Thoracic aorta (tissue), 2 donors: Measurements from ENCODE around the gene PNPLA2. TPM values are rescaled to one million over a fixed set of nuclear protein-coding genes. Genes with fewer than 3 reads are reported as not detected.

Source experiments
- ATAC-seq: fragments of 150-250 bp; one replicate; pipeline ENCODE4 v1.8.0; 2017; ENCODE audit warnings: low read depth; ENCODE audit not compliant: insufficient number of reproducible peaks, low FRiP score
- DNase-seq: peaks from one replicate; pipeline ENCODE4 v3.0.0-alpha.2; 2020; ENCODE audit warnings: low spot score
- H3K27ac ChIP-seq, 2 donors: fragments of 200-600 bp; sonication (generic); 1 replicate in 1 of 2; 2 replicates in 1 of 2; pipeline ENCODE4 v1.5.1; 2016; ENCODE audit warnings: mild to moderate bottlenecking in 2 of 2, moderate library complexity in 2 of 2
- H3K27me3 ChIP-seq: fragments of 200-600 bp; sonication (generic); replicated peaks from 2 replicates; pipeline ENCODE4 v1.6.0; 2016; ENCODE audit warnings: mild to moderate bottlenecking; ENCODE audit not compliant: insufficient read depth
- H3K36me3 ChIP-seq: fragments of 200-600 bp; sonication (generic); one replicate; pipeline ENCODE4 v1.5.1; 2016
- H3K4me1 ChIP-seq, 2 donors: fragments of 200-600 bp; sonication (generic); 1 replicate in 1 of 2; 2 replicates in 1 of 2; pipeline versions ENCODE4 v1.5.1 to v1.6.0; 2016; ENCODE audit warnings: low read depth in 2 of 2, mild to moderate bottlenecking in 1 of 2; ENCODE audit not compliant: control insufficient read depth in 1 of 2
- H3K4me3 ChIP-seq: fragments of 200-600 bp; sonication (generic); 2 replicates; pipeline ENCODE4 v1.5.1; 2016; ENCODE audit warnings: mild to moderate bottlenecking
- H3K9me3 ChIP-seq: fragments of 200-600 bp; sonication (generic); 2 replicates; pipeline ENCODE4 v1.5.1; 2016
- total RNA-seq, 2 donors: library from RNA; depleted of rRNA; stranded (reverse); fragments of >200 nt; gene quantifications; one replicate each; pipeline versions ENCODE4 v1.1.0 to v1.2.3, GENCODE V29; 2016
- TF ChIP-seq, protein P1 (sequence below): fragments of 200-600 bp; sonication (generic); IDR thresholded peaks from one replicate; pipeline ENCODE4 v1.5.1; 2019; ENCODE audit warnings: antibody characterized with exemption

PNPLA2 gene
- total RNA-seq, 2 donors from 2014 or later: 105 to 115 TPM

DNA sequence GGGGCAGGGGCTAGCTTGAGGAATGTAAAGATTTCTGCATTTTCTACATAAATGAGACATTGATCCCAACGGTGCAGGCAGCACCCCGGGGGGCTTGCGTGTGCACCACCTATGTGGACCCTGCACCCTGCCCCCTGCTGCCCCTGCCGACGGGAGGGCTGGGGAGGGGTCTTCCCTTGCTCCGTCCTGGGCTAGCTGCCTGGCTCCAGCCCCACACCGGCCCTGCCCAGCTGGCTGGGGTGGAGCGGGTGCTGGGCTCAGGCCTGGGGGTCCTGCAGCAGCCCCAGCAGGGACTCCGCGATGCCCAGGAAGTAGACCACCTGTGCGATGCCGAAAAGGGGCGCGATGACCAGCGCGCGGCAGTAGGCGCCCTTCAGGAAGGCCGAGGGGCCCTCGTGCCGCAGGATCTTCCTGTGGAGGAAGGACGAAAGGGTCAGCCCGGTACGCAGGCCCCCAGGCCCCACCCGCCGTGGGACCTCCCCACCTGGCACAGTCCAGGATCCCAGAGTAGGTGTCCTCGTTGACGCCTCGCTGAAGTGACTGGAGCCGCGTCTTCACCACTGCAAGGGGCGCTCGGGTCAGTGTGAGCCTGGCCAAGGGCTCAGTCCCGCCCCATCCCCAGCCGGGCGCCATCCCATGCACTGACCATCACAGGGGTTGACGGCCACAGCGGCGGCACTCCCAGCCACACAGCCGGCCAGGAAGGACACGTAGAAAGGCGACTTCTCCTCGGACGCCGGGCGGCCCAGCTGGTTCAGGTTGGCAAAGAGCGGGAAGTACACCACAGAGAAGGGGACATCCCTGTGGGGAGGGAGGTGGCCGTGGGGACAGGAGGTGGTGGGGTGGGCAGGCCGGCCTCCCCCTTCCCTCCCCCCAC, 26.8 kb upstream of the PNPLA2 start:
- Histone ChIP-seq H3K4me1 (peaks cover 9 to 21% of the 10 kb centered on the region in 2 donors), H3K27ac (no peak overlapping the region), H3K9me3 (no peaks in the 10 kb centered on the region), H3K36me3 (no peaks in the 10 kb centered on the region), H3K4me3 (no peak overlapping the region), H3K27me3 (peaks cover 8% of the 10 kb centered on the region)
- ATAC-seq: no peak
- TF ChIP-seq, protein P1, sequence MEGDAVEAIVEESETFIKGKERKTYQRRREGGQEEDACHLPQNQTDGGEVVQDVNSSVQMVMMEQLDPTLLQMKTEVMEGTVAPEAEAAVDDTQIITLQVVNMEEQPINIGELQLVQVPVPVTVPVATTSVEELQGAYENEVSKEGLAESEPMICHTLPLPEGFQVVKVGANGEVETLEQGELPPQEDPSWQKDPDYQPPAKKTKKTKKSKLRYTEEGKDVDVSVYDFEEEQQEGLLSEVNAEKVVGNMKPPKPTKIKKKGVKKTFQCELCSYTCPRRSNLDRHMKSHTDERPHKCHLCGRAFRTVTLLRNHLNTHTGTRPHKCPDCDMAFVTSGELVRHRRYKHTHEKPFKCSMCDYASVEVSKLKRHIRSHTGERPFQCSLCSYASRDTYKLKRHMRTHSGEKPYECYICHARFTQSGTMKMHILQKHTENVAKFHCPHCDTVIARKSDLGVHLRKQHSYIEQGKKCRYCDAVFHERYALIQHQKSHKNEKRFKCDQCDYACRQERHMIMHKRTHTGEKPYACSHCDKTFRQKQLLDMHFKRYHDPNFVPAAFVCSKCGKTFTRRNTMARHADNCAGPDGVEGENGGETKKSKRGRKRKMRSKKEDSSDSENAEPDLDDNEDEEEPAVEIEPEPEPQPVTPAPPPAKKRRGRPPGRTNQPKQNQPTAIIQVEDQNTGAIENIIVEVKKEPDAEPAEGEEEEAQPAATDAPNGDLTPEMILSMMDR: no peak
- no peak for DNase-seq

DNA sequence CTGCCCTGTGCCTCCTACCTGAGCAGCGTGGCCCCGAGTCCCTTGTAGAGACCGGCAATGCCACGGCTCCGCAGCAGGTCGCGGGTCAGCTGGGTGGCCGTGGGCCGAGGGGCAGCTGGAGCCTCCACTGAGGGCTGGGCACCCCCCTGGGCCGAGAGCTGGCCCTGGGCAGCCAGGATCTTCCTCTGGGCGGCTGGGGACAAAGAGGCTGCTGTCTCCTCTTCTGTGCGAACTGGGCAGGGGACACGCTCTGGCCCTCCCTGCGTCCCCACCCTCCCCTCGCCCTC, 26.2 kb upstream of the PNPLA2 start:
- ATAC-seq: no peak
- TF ChIP-seq, protein P1: no peak
- Histone ChIP-seq H3K4me3 (no peak overlapping the region), H3K36me3 (no peaks in the 10 kb centered on the region), H3K27me3 (peaks cover 8% of the 10 kb centered on the region), H3K27ac (no peak overlapping the region), H3K9me3 (no peaks in the 10 kb centered on the region), H3K4me1 (peaks cover 10 to 23% of the 10 kb centered on the region in 2 donors)
- no peak for DNase-seq

DNA sequence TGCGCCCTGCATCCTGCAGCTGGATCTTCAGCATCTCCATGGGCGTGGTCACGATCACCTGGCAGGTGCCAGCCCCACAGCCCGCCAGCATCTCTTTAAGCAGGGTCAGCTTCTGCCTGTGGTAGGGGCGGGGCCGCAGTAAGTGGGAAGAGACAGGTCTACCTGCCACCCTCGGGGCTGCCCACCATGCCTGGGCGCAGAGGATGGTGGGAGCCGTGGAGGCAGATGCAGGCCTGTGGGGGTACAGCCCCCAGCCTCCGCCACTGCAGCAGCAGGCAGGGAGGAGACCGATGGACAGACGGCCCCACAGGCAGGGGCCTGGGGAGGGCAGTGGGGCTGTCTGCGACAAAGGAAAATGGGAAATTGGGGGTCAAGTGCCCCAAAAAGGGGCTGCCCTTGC, 25.8 kb upstream of the PNPLA2 start:
- no peak for DNase-seq
- no peak for ATAC-seq
- Histone ChIP-seq H3K27ac (no peak overlapping the region), H3K4me1 (peaks cover 10 to 23% of the 10 kb centered on the region in 2 donors), H3K9me3 (no peaks in the 10 kb centered on the region), H3K4me3 (no peak overlapping the region), H3K27me3 (peaks cover 8% of the 10 kb centered on the region), H3K36me3 (no peaks in the 10 kb centered on the region)
- TF ChIP-seq, protein P1: no peak

DNA sequence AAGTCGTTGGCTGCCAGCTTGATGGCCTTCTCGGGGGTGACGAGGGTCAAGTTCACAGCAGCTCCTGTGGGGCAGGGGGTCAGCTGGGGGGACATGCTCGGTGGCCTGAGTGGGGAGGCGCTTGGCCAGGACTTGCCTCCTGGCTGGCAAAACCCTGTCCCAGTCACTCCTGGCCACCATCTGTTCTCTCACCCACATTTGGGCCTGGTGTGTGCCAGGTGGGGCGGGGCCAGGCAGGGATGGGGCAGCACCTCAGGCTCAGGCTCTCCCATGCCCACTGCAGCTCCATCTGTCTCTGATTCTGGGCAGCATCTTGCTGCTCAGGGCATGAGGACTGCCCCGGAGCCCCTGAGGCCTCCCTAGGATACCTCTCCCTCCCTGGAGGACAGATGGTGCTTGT, 25.2 kb upstream of the PNPLA2 start:
- Histone ChIP-seq H3K4me1 (peaks cover 10 to 27% of the 10 kb centered on the region in 2 donors), H3K27ac (no peak overlapping the region), H3K27me3 (peaks cover 8% of the 10 kb centered on the region), H3K9me3 (no peaks in the 10 kb centered on the region), H3K36me3 (no peaks in the 10 kb centered on the region), H3K4me3 (no peak overlapping the region)
- no peak for ATAC-seq
- TF ChIP-seq, protein P1: no peak
- DNase-seq: no peak

DNA sequence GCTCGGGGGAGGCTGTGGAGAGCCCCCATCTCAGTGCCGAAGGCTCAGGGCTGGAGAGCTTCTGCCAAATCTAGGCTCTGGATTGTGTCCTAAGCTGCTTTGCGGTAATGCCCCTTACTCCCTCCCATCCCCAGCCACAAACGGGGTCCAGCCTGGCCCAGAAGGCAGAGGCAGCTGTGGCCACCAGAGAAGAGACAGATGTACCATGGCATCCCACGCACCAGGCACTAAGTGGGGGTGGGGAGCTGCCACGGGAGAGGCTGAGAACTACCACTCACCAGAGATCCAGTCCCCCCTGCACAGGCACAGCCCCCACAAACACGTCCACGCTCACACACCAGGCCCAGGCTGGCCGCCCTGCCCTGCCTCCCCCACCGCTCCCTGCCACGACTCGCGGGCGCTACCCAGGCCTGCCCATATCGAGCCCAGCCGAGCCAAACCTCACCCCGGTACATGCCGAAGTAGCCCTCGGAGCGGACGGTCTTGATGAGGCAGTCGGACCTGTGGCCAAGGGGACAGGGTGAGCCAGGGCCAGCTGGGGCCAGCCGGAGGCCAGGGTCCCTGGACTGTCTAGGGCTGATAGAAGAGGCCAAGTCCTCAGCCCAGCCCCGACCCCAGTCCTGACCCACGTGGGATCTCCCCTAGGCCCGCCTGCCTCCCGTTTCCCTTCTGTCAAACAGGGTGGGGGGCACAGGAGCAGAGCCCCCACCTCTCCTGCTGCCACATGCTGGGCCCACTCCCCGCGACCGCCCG, 24.5 kb upstream of the PNPLA2 start:
- no peak overlapping the region for H3K4me3 ChIP-seq
- H3K36me3 ChIP-seq: no peaks in the 10 kb centered on the region
- TF ChIP-seq, protein P1: no peak
- H3K4me1 ChIP-seq: peaks cover 10 to 27% of the 10 kb centered on the region in 2 donors
- ATAC-seq (no peak), DNase-seq (no peak)
- H3K9me3 ChIP-seq: no peaks in the 10 kb centered on the region
- H3K27ac ChIP-seq: no peak overlapping the region
- peaks cover 2% of the 10 kb centered on the region for H3K27me3 ChIP-seq
